ENCODE data around the gene PALD1. TPM values are rescaled to one million over a fixed set of nuclear protein-coding genes. Genes with fewer than 3 reads are reported as not detected.

PALD1 gene
- total and polyA plus RNA-seq, 9 of the 15 experiments (the other 6 are each of a cell fraction or from before 2014, with no cell fraction given): 0.03 to 0.29 (median 0.09) TPM; not detected in 2

DNA sequence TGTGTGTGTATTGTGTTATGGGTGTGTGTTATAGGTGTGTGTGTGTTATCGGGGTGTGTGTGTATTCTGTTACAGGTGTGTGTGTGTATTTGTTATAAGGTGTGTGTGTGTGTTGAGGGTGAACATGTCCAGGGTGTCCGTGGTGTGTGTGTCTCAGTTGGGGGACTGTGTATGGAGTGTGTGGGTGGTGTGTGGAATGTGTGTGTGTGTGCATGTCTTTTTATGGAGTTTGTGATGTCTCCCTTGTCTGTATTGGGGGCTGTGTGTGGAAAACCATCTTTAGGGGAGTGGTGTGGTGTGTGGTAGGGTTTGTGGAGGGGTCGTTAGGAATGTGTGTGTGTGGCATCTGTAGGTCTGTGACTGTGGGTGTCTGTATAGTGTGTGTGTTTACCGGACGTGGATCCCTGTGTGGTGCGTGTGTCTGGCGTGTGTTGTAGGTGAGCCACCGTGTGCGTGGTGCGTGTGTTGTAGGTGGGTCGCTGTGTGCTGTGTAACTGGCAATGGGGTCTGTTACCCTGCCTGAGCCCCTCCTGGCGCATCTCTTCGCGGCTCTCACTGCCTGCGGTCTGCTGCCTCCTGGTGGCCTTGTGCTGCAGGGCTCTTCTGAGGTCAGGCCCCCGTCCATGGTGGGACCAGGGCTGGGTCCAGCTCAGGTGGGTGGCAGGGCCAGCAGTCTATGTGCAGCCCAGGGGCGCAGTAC, 61.7 kb downstream of the PALD1 start (continued):
- TF ChIP-seq, protein P1, sequence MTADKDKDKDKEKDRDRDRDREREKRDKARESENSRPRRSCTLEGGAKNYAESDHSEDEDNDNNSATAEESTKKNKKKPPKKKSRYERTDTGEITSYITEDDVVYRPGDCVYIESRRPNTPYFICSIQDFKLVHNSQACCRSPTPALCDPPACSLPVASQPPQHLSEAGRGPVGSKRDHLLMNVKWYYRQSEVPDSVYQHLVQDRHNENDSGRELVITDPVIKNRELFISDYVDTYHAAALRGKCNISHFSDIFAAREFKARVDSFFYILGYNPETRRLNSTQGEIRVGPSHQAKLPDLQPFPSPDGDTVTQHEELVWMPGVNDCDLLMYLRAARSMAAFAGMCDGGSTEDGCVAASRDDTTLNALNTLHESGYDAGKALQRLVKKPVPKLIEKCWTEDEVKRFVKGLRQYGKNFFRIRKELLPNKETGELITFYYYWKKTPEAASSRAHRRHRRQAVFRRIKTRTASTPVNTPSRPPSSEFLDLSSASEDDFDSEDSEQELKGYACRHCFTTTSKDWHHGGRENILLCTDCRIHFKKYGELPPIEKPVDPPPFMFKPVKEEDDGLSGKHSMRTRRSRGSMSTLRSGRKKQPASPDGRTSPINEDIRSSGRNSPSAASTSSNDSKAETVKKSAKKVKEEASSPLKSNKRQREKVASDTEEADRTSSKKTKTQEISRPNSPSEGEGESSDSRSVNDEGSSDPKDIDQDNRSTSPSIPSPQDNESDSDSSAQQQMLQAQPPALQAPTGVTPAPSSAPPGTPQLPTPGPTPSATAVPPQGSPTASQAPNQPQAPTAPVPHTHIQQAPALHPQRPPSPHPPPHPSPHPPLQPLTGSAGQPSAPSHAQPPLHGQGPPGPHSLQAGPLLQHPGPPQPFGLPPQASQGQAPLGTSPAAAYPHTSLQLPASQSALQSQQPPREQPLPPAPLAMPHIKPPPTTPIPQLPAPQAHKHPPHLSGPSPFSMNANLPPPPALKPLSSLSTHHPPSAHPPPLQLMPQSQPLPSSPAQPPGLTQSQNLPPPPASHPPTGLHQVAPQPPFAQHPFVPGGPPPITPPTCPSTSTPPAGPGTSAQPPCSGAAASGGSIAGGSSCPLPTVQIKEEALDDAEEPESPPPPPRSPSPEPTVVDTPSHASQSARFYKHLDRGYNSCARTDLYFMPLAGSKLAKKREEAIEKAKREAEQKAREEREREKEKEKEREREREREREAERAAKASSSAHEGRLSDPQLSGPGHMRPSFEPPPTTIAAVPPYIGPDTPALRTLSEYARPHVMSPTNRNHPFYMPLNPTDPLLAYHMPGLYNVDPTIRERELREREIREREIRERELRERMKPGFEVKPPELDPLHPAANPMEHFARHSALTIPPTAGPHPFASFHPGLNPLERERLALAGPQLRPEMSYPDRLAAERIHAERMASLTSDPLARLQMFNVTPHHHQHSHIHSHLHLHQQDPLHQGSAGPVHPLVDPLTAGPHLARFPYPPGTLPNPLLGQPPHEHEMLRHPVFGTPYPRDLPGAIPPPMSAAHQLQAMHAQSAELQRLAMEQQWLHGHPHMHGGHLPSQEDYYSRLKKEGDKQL (CRISPR knock-in tag; IDR thresholded peaks at IDR 0.05; ENCODE audit: borderline replicate concordance): no peak
- TF ChIP-seq ARID2 (IDR thresholded peaks at IDR 0.05) (peak; percentile 78), FOXK2 (conservative IDR thresholded peaks at IDR 0.05 in 1 of 2, IDR thresholded peaks at IDR 0.05 in 1 of 2; ENCODE audit: low read depth in 2 of 2) (no peak)
- TF ChIP-seq, protein P2, sequence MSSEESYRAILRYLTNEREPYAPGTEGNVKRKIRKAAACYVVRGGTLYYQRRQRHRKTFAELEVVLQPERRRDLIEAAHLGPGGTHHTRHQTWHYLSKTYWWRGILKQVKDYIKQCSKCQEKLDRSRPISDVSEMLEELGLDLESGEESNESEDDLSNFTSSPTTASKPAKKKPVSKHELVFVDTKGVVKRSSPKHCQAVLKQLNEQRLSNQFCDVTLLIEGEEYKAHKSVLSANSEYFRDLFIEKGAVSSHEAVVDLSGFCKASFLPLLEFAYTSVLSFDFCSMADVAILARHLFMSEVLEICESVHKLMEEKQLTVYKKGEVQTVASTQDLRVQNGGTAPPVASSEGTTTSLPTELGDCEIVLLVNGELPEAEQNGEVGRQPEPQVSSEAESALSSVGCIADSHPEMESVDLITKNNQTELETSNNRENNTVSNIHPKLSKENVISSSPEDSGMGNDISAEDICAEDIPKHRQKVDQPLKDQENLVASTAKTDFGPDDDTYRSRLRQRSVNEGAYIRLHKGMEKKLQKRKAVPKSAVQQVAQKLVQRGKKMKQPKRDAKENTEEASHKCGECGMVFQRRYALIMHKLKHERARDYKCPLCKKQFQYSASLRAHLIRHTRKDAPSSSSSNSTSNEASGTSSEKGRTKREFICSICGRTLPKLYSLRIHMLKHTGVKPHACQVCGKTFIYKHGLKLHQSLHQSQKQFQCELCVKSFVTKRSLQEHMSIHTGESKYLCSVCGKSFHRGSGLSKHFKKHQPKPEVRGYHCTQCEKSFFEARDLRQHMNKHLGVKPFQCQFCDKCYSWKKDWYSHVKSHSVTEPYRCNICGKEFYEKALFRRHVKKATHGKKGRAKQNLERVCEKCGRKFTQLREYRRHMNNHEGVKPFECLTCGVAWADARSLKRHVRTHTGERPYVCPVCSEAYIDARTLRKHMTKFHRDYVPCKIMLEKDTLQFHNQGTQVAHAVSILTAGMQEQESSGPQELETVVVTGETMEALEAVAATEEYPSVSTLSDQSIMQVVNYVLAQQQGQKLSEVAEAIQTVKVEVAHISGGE (CRISPR knock-in tag; IDR thresholded peaks at IDR 0.05): no peak
- TF ChIP-seq, protein P3, sequence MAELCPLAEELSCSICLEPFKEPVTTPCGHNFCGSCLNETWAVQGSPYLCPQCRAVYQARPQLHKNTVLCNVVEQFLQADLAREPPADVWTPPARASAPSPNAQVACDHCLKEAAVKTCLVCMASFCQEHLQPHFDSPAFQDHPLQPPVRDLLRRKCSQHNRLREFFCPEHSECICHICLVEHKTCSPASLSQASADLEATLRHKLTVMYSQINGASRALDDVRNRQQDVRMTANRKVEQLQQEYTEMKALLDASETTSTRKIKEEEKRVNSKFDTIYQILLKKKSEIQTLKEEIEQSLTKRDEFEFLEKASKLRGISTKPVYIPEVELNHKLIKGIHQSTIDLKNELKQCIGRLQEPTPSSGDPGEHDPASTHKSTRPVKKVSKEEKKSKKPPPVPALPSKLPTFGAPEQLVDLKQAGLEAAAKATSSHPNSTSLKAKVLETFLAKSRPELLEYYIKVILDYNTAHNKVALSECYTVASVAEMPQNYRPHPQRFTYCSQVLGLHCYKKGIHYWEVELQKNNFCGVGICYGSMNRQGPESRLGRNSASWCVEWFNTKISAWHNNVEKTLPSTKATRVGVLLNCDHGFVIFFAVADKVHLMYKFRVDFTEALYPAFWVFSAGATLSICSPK (IDR thresholded peaks at IDR 0.05; ENCODE audit: borderline replicate concordance): 0 out of 2 replicates have a peak, but pooled peaks have one; percentile 19
- TF ChIP-seq, protein P4, sequence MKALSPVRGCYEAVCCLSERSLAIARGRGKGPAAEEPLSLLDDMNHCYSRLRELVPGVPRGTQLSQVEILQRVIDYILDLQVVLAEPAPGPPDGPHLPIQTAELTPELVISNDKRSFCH (CRISPR knock-in tag; IDR thresholded peaks at IDR 0.05): no peak
- TF ChIP-seq, protein P4 (tag; IDR thresholded peaks at IDR 0.05): 0 out of 2 replicates have a peak, but pooled peaks have one; percentile 28
